Measurements from ENCODE around the gene FBXW2.

The FBXW2 gene

DNA sequence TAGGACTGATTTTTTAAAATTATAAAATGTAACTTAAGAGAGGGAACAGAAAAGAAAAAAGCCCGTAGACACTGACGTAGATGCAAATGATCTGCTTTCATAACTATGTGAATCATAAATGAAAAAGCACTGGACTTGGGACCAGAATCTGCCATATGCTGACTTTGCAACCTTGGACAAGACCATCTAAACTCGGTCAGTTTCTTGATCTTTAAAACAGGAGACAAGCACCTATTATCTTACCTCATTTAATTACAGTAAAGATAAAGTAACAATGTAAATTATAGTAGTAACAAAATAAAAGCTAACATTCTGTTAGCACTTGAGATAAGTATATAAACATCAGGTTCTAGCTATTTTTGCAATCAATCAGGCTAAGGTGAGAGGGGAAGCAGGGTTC is 20.0 kb downstream of the FBXW2 start:
- H3K4me3 ChIP-seq (ENCODE audit: low read depth, low read length) = no peak overlapping the region
- TF ChIP-seq, protein P1, sequence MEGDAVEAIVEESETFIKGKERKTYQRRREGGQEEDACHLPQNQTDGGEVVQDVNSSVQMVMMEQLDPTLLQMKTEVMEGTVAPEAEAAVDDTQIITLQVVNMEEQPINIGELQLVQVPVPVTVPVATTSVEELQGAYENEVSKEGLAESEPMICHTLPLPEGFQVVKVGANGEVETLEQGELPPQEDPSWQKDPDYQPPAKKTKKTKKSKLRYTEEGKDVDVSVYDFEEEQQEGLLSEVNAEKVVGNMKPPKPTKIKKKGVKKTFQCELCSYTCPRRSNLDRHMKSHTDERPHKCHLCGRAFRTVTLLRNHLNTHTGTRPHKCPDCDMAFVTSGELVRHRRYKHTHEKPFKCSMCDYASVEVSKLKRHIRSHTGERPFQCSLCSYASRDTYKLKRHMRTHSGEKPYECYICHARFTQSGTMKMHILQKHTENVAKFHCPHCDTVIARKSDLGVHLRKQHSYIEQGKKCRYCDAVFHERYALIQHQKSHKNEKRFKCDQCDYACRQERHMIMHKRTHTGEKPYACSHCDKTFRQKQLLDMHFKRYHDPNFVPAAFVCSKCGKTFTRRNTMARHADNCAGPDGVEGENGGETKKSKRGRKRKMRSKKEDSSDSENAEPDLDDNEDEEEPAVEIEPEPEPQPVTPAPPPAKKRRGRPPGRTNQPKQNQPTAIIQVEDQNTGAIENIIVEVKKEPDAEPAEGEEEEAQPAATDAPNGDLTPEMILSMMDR (IDR thresholded peaks at IDR 0.05; ENCODE audit: borderline replicate concordance, insufficient read depth, low read depth, low read length) = no peak

DNA sequence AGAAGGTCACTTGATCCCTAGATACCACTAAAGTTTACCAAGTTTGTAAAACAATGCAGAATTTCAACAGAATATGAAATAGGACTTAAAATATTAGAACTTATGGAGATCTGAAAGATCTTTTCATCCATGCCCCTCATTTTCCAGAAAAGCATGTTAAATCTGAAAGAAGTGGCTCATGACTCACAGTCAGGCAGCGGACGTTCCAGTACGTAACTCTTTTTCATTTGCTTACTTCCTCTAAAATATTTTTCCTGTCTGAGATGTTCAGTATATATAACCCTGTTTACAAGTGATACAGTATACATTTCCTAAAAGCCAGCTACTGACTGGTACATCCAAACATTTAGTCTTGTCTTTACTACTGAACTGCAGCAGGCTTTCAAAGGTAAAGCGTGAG is 22.3 kb downstream of the FBXW2 start:
- H3K4me3 ChIP-seq (ENCODE audit: low read depth, low read length) = no peak overlapping the region
- TF ChIP-seq, protein P1 (IDR thresholded peaks at IDR 0.05; ENCODE audit: borderline replicate concordance, insufficient read depth, low read depth, low read length) = no peak

DNA sequence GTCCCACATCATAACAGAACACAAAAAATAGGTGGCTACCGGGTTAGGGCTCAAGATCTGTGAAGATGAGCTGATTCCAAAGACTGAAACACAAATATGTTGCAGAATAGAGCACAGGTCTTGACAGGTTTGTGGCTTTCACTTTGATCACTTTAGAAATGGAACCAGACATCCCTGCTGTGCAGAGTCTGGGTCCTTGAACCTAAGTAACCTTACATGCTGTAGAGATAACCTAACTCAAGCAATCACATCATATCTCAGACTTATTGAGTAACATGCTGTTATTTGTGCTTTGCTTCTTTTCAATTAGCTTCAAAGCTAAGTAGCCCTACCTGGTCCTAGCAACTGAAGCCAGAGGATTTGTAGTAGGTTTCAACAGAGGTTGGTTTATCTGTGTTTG is 24.3 kb downstream of the FBXW2 start:
- TF ChIP-seq, protein P1 (IDR thresholded peaks at IDR 0.05; ENCODE audit: borderline replicate concordance, insufficient read depth, low read depth, low read length) = no peak
- no peak overlapping the region for H3K4me3 ChIP-seq (ENCODE audit: low read depth, low read length)

DNA sequence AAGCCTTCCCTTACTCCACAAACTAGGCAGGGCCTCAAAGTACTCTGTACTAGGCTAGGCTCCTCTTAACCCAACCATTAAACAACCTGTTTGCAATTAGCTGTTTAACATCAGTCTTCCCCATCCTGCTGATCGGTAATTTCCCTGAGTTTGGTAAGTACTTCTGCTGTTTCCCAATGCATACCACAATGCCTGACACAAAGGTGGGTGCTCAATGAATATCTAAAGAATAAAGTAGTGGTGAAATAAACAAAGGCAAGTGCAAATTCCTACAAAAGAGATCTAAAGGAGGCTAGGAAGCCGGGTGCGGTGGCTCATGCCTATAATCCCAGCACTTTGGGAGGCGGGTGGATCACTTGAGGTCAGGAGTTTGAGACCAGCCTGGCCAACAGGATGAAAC is 25.0 kb downstream of the FBXW2 start:
- TF ChIP-seq, protein P1 (IDR thresholded peaks at IDR 0.05; ENCODE audit: borderline replicate concordance, insufficient read depth, low read depth, low read length) = no peak
- H3K4me3 ChIP-seq (ENCODE audit: low read depth, low read length) = no peak overlapping the region

DNA sequence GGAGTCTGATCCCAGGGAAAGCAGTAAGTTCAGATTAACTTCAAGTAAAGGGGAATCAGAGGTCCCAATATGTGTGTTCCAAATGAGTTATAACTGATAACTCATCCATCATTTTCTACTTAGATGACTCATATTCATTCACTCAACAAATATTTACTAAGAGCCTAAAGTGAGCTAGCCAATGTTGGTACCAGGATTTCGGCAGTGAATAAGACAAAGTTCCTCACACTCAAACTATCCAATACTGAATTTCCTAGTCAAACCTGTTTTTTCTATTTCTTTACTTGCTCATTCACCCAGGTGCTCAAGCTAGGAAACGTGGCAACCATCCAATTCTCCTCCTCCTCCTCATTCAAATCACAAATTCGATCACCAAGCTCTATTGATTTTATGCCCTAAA is 25.8 kb downstream of the FBXW2 start:
- TF ChIP-seq, protein P1 (IDR thresholded peaks at IDR 0.05; ENCODE audit: borderline replicate concordance, insufficient read depth, low read depth, low read length) = no peak
- no peak overlapping the region for H3K4me3 ChIP-seq (ENCODE audit: low read depth, low read length)

DNA sequence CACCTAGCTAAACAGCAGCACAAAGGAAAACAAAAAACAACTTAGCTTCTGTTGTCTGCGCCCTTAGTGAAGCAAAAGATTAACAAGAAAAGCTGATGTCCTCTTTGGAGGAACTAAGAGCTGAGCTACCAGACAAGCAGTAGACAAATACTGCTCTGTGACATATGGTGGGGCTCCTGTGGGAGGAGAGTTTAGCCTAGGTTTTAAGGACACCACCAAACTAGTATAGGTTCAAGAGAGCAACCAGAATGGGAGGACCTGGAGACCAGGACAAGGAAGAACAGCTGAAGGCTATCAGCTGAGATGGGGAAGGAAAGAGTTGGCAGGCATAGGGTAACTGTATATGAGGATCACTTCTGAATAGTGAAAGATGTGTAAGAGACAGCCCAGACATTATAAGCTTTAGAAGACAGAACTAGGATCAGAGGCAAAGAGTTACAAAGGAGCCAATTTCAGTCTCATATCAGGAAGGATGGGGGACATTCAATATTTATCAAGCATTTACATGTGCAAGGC is 27.2 kb downstream of the FBXW2 start:
- TF ChIP-seq, protein P1 (IDR thresholded peaks at IDR 0.05; ENCODE audit: borderline replicate concordance, insufficient read depth, low read depth, low read length) = no peak
- H3K4me3 ChIP-seq (ENCODE audit: low read depth, low read length) = no peak overlapping the region

DNA sequence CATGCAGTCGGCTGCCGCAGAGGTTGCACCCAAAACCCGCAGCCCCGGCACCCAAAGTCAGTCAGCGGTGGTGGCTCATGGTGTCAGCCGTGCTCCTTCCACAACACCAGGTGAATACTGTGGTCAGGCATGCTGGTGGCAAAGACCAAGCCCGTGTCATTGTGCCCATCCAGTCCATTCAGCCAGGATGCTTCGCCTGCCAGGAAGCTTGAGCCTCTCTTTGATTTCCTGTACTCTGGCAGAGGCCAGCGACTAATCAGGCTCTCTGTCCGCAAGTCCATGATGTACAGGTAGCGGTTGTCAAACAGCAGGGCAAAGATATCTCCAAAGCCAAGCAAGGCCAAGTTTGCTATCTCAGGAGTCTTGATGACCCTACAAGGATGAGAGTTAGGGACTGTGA is 28.7 kb downstream of the FBXW2 start:
- no peak overlapping the region for H3K4me3 ChIP-seq (ENCODE audit: low read depth, low read length)
- TF ChIP-seq, protein P1 (IDR thresholded peaks at IDR 0.05; ENCODE audit: borderline replicate concordance, insufficient read depth, low read depth, low read length) = no peak
